HG03175 (cell line): Measurements from ENCODE around the gene LMX1B.

Experiments
- ATAC-seq: cut with Tn5 transposase; IDR thresholded peaks from one replicate; pipeline ENCODE4 v1.9.1; 2021; ENCODE audit warnings: mild to moderate bottlenecking, moderate library complexity; ENCODE audit not compliant: unreplicated experiment

LMX1B gene

DNA sequence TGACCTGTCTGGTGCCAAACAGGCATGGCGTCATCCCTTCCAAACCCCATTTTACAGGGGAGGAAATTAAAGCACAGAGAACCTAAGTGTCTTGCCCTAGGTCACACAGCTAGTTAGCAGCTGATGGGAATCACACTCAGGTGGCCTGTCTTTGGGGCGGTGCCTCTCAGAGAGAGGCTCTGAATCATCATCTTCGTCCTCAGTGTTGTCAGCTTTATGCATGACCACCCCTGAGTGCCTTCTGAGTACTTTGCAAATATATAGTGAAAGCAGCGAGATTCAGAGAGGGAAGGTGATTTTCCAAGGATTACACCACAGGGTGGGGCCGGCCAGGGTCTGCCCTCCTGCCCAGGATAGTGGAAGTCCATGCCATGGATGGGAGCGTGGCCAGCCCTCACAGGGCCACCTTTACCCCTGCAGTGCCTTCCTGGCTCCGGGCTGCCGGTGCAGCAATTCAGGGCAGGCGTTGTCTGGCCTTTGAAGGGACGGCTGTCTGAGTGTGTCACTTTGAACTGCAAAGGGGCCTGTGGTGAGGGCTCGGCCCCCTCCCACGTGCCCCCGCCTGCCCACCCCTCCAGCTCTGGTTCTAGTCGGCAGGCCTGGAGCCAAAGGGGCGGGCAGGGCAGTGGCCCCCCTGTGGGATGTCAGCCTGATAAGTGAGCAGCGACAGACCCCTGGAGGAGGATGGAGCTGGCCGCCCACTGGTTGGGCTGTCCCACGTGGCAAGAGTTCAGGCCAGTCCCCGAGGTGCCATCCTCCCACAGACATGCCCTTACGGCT, 16.9 kb downstream of the LMX1B start:
- no peak for ATAC-seq

- ATAC-seq: no peak
Observed at GRCh38 chr9:126631254-126631653, 17.5 kb downstream of the LMX1B start.

DNA sequence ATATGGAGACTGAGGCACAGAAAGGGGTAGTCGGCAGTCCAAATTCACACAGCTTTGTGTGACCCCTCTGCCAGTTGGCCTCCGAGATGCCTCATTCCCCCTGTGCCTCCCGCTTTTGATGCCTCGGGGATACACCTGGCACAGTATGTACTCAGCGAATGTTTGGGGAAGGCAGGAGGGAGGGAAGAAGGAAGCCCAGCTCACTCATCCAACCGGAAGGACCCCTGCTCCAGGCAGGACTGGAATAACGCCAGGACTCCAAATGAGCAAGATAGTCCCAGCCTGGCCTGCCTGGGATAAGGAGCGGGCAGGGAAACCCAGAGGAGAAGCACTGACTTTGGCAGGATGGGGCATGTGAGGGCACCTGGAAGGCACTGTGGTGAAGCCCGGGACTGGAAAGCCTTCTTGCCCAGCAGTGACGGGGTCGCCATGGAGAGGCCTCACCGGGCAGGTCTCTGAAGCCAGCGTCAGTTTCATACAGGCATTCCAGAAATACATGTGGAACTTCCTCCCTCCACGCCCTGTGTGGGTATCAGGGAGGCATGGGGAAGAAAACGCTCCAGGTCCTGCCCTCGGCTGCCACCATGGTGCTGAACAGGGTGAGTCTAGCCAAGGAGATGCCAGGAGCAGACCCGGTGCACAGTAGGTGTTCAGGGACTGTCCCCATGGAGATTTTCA, 20.3 kb downstream of the LMX1B start:
- ATAC-seq: no peak

- no peak for ATAC-seq
Observed at GRCh38 chr9:126635061-126635460, 21.3 kb downstream of the LMX1B start.

GRCh38 chr9:126635661-126636439, 22.1 kb downstream of the LMX1B start:
- ATAC-seq: no peak

DNA sequence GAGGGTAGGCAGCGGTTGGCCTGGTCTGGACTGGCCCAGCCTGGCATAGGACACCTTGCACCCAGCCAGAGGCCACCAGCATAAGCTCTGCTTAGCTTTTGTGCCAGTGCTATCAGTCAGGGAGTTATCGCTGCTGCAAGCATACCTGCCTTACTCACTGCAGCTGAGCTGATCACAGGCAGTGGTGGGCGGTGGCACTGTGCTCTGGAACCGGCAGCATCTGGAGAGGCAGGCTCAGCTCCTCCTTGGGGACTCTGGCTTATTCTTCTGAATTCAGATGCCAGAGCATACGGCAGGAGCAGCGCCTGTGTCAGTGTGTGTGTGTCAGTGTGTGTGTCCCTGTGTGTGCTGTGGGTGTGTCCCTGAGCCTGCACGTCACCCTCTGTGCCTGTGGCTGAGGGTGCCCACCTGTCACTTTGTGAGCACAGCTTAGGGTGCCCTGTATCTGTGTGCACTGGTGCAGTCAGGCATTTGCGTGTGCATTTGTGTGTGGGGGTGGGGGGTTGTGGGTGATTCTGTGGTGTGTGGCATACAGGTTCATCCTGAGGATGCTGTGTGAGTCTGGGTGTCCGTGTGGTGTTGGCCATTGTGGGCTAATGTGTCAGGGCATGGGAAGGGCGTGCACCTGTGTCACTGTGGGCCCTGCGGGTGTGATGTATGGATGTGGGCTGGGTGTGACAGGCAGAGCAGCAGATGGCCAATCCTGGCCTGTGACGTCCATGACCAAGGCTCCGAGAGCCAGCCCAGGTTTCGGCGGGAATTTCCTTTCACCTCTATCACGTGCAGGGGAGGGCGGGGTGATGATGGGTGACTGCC, 23.5 kb downstream of the LMX1B start:
- ATAC-seq: no peak

DNA sequence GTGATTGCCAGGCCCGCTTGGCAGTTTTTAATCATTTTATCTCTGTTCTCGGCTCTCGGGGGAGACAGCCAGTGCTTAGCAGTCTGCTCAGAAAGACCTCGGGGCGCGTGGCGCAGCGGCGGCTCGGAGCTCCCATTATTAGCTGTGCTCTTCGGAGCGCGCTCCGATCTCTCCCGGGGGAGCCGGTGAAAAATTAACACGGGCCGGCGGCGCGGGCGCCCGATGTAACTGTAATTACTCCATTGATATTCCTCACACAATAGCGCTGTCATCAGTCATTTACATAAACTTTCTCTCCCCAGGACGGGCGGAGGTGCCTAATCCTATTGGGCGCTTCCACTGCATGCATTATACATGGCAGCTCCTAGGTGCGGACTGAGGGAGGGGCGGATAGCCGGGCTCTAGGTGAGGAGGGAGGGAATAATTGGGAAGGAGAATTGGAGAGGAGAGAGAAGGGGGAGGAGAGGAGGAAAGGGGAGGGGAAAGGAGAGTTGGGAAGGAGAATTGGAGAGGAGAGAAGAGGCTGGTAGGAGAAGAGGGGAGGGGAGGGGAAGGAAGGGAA, 24.9 kb downstream of the LMX1B start:
- no peak for ATAC-seq

- no peak for ATAC-seq
Observed at GRCh38 chr9:126639318-126640000, 25.7 kb downstream of the LMX1B start.

DNA sequence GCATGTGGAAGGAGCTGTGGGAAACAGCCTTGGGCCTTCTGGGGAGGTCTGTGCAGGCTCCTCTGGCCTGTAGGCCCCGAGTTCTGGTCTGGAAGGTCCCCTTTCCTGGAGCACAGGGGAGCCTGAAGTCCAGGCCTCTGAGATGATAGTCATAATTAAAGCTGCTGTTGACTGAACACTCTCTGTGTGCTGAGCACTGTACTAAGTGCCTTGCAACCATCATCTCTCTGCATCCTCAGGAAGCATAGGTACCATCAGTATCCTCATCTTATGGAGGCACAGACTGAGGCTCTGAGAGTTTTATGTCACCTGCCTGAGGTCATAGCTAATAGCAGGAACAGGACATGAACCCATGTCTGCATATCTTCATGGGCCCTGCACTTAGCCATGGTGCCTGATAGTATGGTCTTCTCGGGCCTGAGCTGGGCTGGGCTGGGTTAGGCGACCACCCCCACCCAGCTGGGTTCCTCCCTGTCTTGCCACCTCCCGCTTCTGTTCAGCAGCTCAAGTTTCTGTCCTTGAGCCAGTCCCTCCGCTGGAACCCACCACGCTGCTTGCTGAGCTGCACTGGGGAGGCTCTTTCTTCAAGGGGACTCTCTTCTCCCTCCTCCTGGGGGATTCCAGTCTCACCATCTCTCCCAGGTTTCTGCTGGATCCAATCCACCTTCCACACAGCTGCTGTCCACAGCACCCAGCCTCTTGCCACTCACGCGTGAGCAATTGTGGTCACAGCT, 27.6 kb downstream of the LMX1B start:
- ATAC-seq: no peak

DNA sequence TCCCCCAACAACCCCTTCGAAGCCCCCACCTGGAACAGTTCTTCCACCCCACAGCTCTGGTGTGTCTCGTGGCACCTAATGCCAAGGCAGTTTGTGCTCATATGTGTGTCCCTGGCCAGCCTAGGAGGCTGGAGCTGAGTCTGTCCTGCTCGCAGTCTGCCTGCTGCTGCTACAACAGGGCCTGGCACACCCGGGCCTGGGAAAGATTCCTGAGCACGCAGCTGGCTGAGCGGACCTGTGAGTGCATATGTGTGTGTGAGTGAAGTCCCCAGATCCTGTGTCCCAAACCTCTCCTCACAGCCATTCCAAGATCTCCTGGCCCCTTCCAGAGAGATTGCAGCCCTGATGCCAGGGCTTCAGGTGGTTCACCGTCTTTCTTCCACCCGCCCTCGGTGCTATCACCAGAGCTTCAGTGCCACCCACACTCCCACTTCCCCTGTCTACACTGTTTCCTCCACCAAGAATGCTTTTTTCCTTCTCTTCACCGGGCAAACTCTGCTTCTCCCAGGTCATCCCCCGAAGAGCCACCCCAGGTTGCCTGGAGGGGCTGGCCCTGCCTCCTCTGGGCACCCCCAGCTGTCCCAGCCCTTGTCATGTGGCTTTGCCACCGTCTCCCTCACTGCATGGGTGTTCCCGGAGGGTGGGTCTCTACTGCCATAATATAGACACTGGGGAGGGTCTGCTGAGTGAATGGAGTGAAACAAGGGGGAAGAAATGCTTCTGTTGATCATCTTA, 28.4 kb downstream of the LMX1B start:
- ATAC-seq: no peak

GRCh38 chr9:126642839-126643238, 29.1 kb downstream of the LMX1B start:
- no peak for ATAC-seq

DNA sequence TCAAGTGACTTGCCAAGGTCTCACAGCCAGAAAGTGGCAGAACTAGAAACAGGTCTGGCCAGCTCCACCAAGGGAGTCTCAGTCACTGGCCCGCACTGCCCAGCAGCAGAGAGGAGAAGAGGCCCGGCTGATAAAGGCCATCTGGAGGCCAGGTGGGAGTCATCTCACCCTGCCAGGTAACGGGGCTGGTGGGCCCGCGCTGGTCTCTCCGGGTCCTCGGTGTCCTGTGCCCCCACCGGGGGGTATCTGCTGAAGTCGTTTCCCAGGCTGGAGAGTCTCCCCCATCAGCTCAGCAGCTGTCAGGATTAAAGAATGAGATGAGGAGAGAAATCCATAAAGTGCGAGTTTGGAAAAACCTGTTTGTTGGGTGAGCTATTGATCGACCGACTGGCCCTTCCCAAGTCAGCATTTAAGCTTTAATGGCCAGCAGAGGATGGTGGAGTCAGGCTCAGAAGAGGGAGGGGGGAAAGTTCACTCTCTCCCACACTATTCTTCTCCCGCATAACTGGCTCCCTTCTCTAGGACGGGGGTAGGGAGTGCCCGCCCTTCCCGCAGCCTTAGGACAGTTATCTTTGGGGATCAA, 30.3 kb downstream of the LMX1B start:
- no peak for ATAC-seq

- ATAC-seq: no peak
Observed at GRCh38 chr9:126646162-126646561, 32.4 kb downstream of the LMX1B start.

GRCh38 chr9:126647585-126648411, 34.1 kb downstream of the LMX1B start:
- ATAC-seq: no peak

GRCh38 chr9:126649477-126649876, 35.7 kb downstream of the LMX1B start:
- ATAC-seq: no peak

DNA sequence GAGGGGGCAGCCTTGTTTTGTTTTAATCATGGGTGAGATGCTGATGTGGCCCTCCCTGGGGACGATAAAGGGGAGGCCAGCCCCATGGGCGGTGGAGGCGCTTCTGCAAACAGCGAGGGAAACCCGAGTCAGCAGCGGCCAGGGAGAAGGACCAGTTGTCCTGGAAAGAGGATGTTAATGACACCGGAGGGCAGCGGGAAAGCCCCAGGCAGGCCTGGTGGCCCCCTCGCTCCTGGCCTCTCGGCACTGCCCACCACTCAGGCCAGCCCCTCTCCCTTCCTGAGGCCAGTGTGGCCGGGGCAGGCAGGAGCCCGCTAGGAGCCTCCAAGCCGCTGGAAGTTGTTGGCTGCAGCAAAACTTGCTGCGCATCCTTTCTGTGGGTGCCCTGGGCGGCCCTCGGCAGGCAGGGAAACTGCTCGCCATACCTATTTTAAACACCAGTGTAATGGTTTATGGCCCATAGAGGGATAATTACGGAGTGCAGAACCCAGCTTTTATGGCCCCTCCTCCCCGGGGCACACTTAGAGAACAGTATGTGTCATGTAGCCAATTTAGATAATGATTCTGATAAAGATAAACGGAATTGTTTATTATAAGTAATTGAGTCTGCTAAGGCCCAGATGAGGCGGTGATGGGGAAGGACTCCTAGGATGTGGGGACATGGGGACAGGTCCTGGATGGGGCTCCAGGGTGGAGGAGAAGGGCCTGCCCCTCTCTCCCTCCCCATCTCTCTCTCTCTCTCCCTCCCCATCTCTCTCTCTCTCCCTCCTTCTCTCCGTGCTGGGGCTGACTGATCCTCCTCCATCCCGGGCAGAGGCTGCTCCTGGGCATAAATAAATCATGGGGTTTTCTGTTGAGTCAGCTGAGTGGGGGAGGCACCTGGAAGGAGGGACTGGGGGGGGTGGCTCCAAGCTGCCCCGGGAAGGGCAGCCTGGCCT, 36.9 kb downstream of the LMX1B start:
- ATAC-seq: no peak
